ENCODE measurements around the gene CCND2. TPM values are rescaled to one million over a fixed set of nuclear protein-coding genes. Genes with fewer than 3 reads are reported as not detected.

The CCND2 gene
- total and polyA plus RNA-seq, 3 experiments from 2014 or later, result 72.4 to 792 (median 784) TPM

GRCh38 chr12:4259099-4259498 lies 14.5 kb upstream of the CCND2 start:
- Histone ChIP-seq H3K4me1 (ENCODE audit: insufficient read depth, low read length) (no peaks in the 10 kb centered on the region), H3K4me3 (ENCODE audit: low read length) (no peak overlapping the region), H3K27me3 (ENCODE audit: insufficient read depth, low read length, poor library complexity, severe bottlenecking) (no peaks in the 10 kb centered on the region), H3K9me3 (ENCODE audit: low read length) (no peaks in the 10 kb centered on the region), H3K27ac (ENCODE audit: low read depth, low read length) (no peak overlapping the region), H3K36me3 (ENCODE audit: insufficient read depth, low read length) (no peaks in the 10 kb centered on the region)
- Mint-ChIP-seq H3K4me1 (no peaks in the 10 kb centered on the region), H3K27me3 (no peaks in the 10 kb centered on the region), H3K4me3 (no peak overlapping the region), H3K27ac (peak overlapping the region in 1 of 8 donors; percentile 86), H3K9me3 (no peaks in the 10 kb centered on the region), H3K36me3 (no peaks in the 10 kb centered on the region)
- DNase-seq, result no peak
- POLR2A ChIA-PET, result interaction anchor here (1.8 kb wide), 1 partner anchor 10 kb away, joined by 12 read pairs; no protein-coding TSS in a partner anchor
- CTCF ChIA-PET, result interaction anchor here (2.1 kb wide), 1 partner anchor 17 kb away, joined by 6 read pairs; no protein-coding TSS in a partner anchor

- H3K9me3 ChIP-seq (ENCODE audit: low read length), result no peaks in the 10 kb centered on the region
- H3K36me3 Mint-ChIP-seq, result no peaks in the 10 kb centered on the region
- no peaks in the 10 kb centered on the region for H3K36me3 ChIP-seq (ENCODE audit: insufficient read depth, low read length)
- no peaks in the 10 kb centered on the region for H3K4me1 Mint-ChIP-seq
- H3K27me3 ChIP-seq (ENCODE audit: insufficient read depth, low read length, poor library complexity, severe bottlenecking), result no peaks in the 10 kb centered on the region
- peaks cover 0 to 3% of the 10 kb centered on the region in 2 donors for H3K27me3 Mint-ChIP-seq
- H3K27ac Mint-ChIP-seq, result no peak overlapping the region
- no peak overlapping the region for H3K27ac ChIP-seq (ENCODE audit: low read depth, low read length)
- H3K9me3 Mint-ChIP-seq, result no peaks in the 10 kb centered on the region
- no peak overlapping the region for H3K4me3 ChIP-seq (ENCODE audit: low read length)
- no peak overlapping the region for H3K4me3 Mint-ChIP-seq
- CTCF ChIA-PET, result interaction anchor here (3.9 kb wide), 1 partner anchor 15 kb away, joined by 15 read pairs; no protein-coding TSS in a partner anchor
- no peak for DNase-seq
- POLR2A ChIA-PET, result no interaction called here
- H3K4me1 ChIP-seq (ENCODE audit: insufficient read depth, low read length), result no peaks in the 10 kb centered on the region
Measured at GRCh38 chr12:4261655-4262054, 11.9 kb upstream of the CCND2 start.

- ChIA-PET CTCF (interaction anchor here (3.9 kb wide), 1 partner anchor 12 kb away, joined by 15 read pairs; no protein-coding TSS in a partner anchor), POLR2A (interaction anchor here (1.0 kb wide), 1 partner anchor 9 kb away, joined by 3 read pairs; no protein-coding TSS in a partner anchor)
- Histone ChIP-seq H3K27ac (ENCODE audit: low read depth, low read length) (no peak overlapping the region), H3K4me3 (ENCODE audit: low read length) (no peak overlapping the region), H3K27me3 (ENCODE audit: insufficient read depth, low read length, poor library complexity, severe bottlenecking) (peaks cover 3% of the 10 kb centered on the region), H3K9me3 (ENCODE audit: low read length) (no peaks in the 10 kb centered on the region), H3K36me3 (ENCODE audit: insufficient read depth, low read length) (no peaks in the 10 kb centered on the region), H3K4me1 (ENCODE audit: insufficient read depth, low read length) (peaks cover 11% of the 10 kb centered on the region)
- Mint-ChIP-seq H3K27ac (no peak overlapping the region), H3K9me3 (no peaks in the 10 kb centered on the region), H3K4me3 (no peak overlapping the region), H3K27me3 (peaks cover 4 to 8% of the 10 kb centered on the region in 2 donors), H3K36me3 (peaks cover 0 to 5% (median 0%) of the 10 kb centered on the region in 3 donors), H3K4me1 (peaks cover 8 to 18% (median 11%) of the 10 kb centered on the region in 3 donors)
- no peak for DNase-seq
Measured at GRCh38 chr12:4265280-4265679, 8.3 kb upstream of the CCND2 start.

- Histone ChIP-seq H3K36me3 (ENCODE audit: insufficient read depth, low read length) (no peaks in the 10 kb centered on the region), H3K9me3 (ENCODE audit: low read length) (no peaks in the 10 kb centered on the region), H3K4me1 (ENCODE audit: insufficient read depth, low read length) (peaks cover 12% of the 10 kb centered on the region), H3K27me3 (ENCODE audit: insufficient read depth, low read length, poor library complexity, severe bottlenecking) (peaks cover 3% of the 10 kb centered on the region), H3K27ac (ENCODE audit: low read depth, low read length) (no peak overlapping the region), H3K4me3 (ENCODE audit: low read length) (no peak overlapping the region)
- no peak for DNase-seq
- peaks cover 0 to 11% (median 0%) of the 10 kb centered on the region in 3 donors for H3K36me3 Mint-ChIP-seq
- H3K27ac Mint-ChIP-seq, result peak overlapping the region in 1 of 8 donors; percentile 51
- H3K4me1 Mint-ChIP-seq, result peaks cover 12 to 26% (median 15%) of the 10 kb centered on the region in 3 donors
- CTCF ChIA-PET, result interaction anchor here (2.9 to 3.5 kb wide), 3 partner anchors 11 to 381 kb away, joined by 14 to 27 read pairs (median 14); no protein-coding TSS in a partner anchor
- H3K27me3 Mint-ChIP-seq, result peaks cover 4 to 9% of the 10 kb centered on the region in 2 donors
- peak overlapping the region in 1 of 7 donors; percentile 38 for H3K4me3 Mint-ChIP-seq
- POLR2A ChIA-PET, result no interaction called here
- H3K9me3 Mint-ChIP-seq, result no peaks in the 10 kb centered on the region
Measured at GRCh38 chr12:4266990-4267389, 6.6 kb upstream of the CCND2 start.

- CTCF ChIA-PET, result interaction anchor here (1.0 to 6.2 kb wide), 8 partner anchors 10 to 382 kb away, joined by 3 to 37 read pairs (median 10); no protein-coding TSS in a partner anchor
- no peaks in the 10 kb centered on the region for H3K36me3 ChIP-seq (ENCODE audit: insufficient read depth, low read length)
- Mint-ChIP-seq H3K4me1 (peaks cover 14 to 30% (median 16%) of the 10 kb centered on the region in 3 donors), H3K36me3 (peaks cover 0 to 12% (median 0%) of the 10 kb centered on the region in 3 donors), H3K9me3 (peaks cover 0 to 3% (median 0%) of the 10 kb centered on the region in 5 donors), H3K27ac (peak overlapping the region in 6 of 8 donors; percentile 24 to 100 (median 100)), H3K27me3 (peaks cover 4 to 9% of the 10 kb centered on the region in 2 donors), H3K4me3 (peak overlapping the region in 6 of 7 donors; percentile 95 to 99 (median 99))
- POLR2A ChIA-PET, result interaction anchor here (0.6 to 1.8 kb wide), 4 partner anchors 9 to 160 kb away, joined by 3 to 12 read pairs (median 4); no protein-coding TSS in a partner anchor
- no peak for DNase-seq
- H3K27me3 ChIP-seq (ENCODE audit: insufficient read depth, low read length, poor library complexity, severe bottlenecking), result peaks cover 3% of the 10 kb centered on the region
- H3K9me3 ChIP-seq (ENCODE audit: low read length), result no peaks in the 10 kb centered on the region
- H3K4me1 ChIP-seq (ENCODE audit: insufficient read depth, low read length), result peaks cover 12% of the 10 kb centered on the region
- no peak overlapping the region for H3K27ac ChIP-seq (ENCODE audit: low read depth, low read length)
- H3K4me3 ChIP-seq (ENCODE audit: low read length), result no peak overlapping the region
Measured at GRCh38 chr12:4267704-4268328, 5.7 kb upstream of the CCND2 start.

GRCh38 chr12:4268329-4269181 lies 5.0 kb upstream of the CCND2 start:
- H3K4me1 Mint-ChIP-seq, result peaks cover 18 to 37% (median 22%) of the 10 kb centered on the region in 3 donors
- H3K4me3 Mint-ChIP-seq, result peak overlapping the region; percentile 95 to 100 (median 99)
- DNase-seq, result peak in 3 of 5 donors; percentile 42 to 60 (median 56)

GRCh38 chr12:4269279-4269991 lies 4.1 kb upstream of the CCND2 start:
- no peaks in the 10 kb centered on the region for H3K9me3 ChIP-seq (ENCODE audit: low read length)
- POLR2A ChIA-PET, result interaction anchor here (0.6 to 1.8 kb wide), 7 partner anchors 10 to 325 kb away, joined by 3 to 12 read pairs (median 4); no protein-coding TSS in a partner anchor
- Mint-ChIP-seq H3K4me1 (peaks cover 18 to 37% (median 22%) of the 10 kb centered on the region in 3 donors), H3K27me3 (peaks cover 4 to 10% of the 10 kb centered on the region in 2 donors), H3K36me3 (peaks cover 0 to 21% (median 0%) of the 10 kb centered on the region in 3 donors), H3K27ac (peak overlapping the region; percentile 93 to 100 (median 100)), H3K4me3 (peak overlapping the region; percentile 93 to 100 (median 99)), H3K9me3 (peaks cover 0 to 3% (median 0%) of the 10 kb centered on the region in 5 donors)
- no peaks in the 10 kb centered on the region for H3K36me3 ChIP-seq (ENCODE audit: insufficient read depth, low read length)
- H3K4me3 ChIP-seq (ENCODE audit: low read length), result peak overlapping the region; percentile 95
- peaks cover 3% of the 10 kb centered on the region for H3K27me3 ChIP-seq (ENCODE audit: insufficient read depth, low read length, poor library complexity, severe bottlenecking)
- H3K27ac ChIP-seq (ENCODE audit: low read depth, low read length), result peak overlapping the region; percentile 83
- CTCF ChIA-PET, result interaction anchor here (1.1 to 6.2 kb wide), 10 partner anchors 8 to 400 kb away, joined by 3 to 37 read pairs (median 4); no protein-coding TSS in a partner anchor
- DNase-seq, result peak; percentile 87 to 95 (median 92)
- H3K4me1 ChIP-seq (ENCODE audit: insufficient read depth, low read length), result peaks cover 12% of the 10 kb centered on the region

More at GRCh38 chr12:4268329-4269181, 5.0 kb upstream of the CCND2 start:
- H3K27me3 Mint-ChIP-seq, result peaks cover 4 to 12% of the 10 kb centered on the region in 2 donors
- POLR2A ChIA-PET, result interaction anchor here (0.5 to 1.8 kb wide), 6 partner anchors 9 to 161 kb away, joined by 3 to 12 read pairs (median 4); no protein-coding TSS in a partner anchor
- H3K4me3 ChIP-seq (ENCODE audit: low read length), result peak overlapping the region; percentile 89
- no peaks in the 10 kb centered on the region for H3K9me3 ChIP-seq (ENCODE audit: low read length)
- H3K36me3 ChIP-seq (ENCODE audit: insufficient read depth, low read length), result no peaks in the 10 kb centered on the region
- CTCF ChIA-PET, result interaction anchor here (0.8 to 6.2 kb wide), 13 partner anchors 9 to 383 kb away, joined by 3 to 37 read pairs (median 4); no protein-coding TSS in a partner anchor
- peaks cover 3% of the 10 kb centered on the region for H3K27me3 ChIP-seq (ENCODE audit: insufficient read depth, low read length, poor library complexity, severe bottlenecking)
- H3K9me3 Mint-ChIP-seq, result peaks cover 0 to 3% (median 0%) of the 10 kb centered on the region in 5 donors
- peak overlapping the region; percentile 80 for H3K27ac ChIP-seq (ENCODE audit: low read depth, low read length)
- peak overlapping the region; percentile 98 to 100 (median 100) for H3K27ac Mint-ChIP-seq
- H3K36me3 Mint-ChIP-seq, result peaks cover 0 to 16% (median 0%) of the 10 kb centered on the region in 3 donors
- peaks cover 12% of the 10 kb centered on the region for H3K4me1 ChIP-seq (ENCODE audit: insufficient read depth, low read length)
